Hematopoietic multipotent progenitor cell treated with erythropoietin and hydrocortisone succinate and interleukin-3 and kit ligand, for 6 days (in vitro differentiated cells): ENCODE results near the gene ZRANB2.

Source experiments
- DNase-seq: peaks from one replicate; pipeline ENCODE4 v3.0.0-alpha.2; 2015

Gene ZRANB2

DNA sequence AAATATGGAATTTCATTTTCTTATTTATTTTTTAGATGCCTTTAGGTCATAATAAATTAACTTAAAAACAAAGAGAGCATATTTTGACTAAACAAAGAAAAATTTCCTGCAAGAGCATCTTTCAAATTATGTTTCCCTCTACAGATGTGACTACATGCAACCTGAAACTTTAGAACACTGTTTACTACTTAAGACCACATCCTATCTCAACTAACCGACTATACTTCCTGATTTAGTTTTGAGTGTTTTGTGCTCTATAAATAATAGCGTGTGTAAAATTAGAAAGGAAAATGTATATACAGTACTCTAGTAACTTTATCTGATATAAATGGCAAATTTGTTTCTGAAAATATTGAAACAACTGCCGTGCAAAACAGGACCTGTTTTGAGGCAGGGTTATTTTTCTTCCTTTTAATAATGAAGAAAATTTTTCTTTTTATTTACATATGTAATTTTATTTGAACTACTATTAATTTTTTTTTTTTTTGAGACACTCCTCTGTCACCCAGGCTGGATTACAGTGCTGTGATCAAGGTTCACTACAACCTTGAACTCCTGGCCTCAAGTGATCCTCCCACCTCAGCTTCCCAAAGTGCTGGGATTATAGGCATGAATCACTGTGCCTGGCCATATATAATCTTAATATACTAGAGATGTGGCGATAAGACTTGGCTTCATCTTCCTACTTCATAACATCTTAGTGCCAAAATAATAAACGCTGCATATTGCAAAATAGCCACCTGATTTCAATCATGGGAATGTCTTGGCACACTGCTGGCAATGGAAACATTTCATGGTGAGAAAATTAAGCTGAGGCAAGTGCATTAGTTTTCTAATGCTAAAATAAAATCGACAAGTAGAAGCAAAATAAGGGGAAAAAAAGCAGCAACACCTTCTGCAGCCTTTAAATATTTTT, 12.3 kb downstream of the ZRANB2 start:
- no peak for DNase-seq

DNA sequence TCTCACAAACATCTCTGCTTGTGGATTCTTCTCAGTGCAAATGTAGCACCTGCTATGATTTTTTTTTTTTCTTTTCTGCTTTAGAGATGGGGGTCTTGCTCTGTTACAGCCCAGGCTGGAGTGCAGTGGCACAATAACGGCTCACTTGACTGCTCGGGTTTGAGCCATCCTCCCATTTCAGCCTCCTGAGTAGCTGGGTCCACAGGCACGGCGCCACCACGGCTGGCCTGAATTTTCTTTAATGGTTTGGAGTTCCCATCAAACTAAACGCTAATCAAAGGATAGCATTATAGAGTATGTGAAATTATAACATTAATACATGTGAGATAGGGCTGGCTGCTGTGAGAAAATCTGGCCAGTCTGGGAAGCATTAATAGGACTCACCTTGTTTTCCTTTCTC, 26.0 kb downstream of the ZRANB2 start:
- DNase-seq, result no peak

DNA sequence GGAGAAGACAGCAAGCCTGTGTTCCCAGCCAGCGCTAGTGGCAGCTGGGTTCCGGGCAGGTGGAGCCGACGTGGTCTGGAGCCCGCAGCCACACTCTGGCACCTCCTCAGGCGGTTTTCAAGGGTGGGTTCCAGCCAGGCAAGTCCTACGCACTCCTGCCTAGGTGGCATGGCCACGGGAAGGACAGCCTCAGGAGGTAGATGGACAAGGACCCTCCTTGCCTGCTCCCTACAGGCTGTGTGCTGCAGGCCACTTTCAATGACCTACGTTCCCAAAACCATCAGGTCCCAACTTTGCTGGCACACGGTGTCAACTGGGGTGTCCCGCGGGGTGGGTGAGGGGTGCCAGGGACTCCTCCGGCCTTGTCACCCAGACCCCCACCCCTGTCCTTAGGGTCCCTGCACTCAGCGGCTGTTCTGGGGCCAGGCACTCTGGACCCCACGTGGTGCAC, 26.5 kb downstream of the ZRANB2 start:
- DNase-seq, result no peak

DNA sequence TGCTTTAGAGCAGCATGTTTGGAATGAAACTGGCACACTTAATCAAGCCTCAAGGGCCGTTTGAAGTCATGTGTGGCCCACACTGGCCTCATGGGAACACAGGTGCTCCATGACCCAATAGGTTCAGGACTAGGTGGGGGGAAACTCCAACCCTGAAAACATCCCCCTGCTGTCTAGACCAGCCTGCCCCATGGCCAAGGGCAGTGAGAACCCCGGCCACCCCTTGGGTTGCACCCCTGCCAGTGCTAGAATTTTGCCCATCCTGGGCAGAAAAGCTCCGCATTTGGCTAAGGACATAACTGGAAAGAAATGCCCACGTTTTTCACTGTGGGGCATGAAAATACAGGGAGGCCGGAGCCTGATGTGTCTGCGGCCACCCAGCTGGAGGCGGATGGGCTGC, 27.1 kb downstream of the ZRANB2 start:
- no peak for DNase-seq

DNA sequence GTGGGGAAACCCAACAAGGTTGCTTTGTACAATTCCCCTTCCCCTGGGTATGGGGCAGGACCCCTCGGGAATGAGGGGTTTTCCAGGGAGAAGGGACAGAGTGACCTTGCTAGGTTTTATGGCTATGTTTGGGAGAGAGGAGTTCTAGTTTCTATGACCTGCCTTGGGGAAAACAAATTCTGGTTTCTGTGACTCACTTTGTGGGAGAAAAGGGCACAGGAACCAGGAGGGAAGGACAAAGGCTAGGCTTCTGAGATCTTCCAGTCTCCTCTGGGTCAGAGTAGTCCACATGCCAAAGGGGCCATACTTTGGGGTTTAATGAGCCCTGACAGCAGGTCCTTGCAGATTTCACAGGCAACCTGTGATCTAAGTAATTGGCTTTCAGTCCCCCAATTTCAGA, 27.7 kb downstream of the ZRANB2 start:
- no peak for DNase-seq

DNA sequence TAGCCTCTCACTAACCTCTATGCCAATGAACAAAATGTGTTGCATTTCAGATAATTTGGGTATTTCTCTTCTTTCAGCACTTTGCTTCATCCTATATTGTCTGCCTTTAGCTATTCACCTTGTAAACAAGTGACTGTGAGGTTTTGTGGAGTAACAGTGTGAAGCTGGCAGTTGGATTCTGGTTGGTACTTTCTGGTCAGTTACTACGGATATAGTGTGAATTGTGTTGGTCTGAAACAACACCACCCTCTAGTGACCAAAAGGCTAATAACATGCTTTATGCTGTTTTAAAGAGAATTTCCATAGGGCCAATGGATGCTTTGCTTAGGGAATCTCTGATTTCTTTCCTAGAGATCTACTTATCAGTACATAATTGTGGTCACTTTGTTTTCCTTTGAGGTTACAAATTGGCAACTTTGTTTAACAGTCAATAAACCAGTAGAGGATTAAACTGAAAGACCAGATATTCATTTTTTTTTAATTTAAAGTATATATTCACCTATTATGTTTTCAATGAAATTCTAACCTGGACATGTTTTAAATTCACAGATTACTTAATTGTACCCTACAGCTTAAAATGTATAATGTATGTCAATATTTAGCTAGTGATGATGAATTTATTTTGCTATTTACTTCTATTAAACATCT, 30.8 kb downstream of the ZRANB2 start:
- peak; percentile 88 for DNase-seq

DNA sequence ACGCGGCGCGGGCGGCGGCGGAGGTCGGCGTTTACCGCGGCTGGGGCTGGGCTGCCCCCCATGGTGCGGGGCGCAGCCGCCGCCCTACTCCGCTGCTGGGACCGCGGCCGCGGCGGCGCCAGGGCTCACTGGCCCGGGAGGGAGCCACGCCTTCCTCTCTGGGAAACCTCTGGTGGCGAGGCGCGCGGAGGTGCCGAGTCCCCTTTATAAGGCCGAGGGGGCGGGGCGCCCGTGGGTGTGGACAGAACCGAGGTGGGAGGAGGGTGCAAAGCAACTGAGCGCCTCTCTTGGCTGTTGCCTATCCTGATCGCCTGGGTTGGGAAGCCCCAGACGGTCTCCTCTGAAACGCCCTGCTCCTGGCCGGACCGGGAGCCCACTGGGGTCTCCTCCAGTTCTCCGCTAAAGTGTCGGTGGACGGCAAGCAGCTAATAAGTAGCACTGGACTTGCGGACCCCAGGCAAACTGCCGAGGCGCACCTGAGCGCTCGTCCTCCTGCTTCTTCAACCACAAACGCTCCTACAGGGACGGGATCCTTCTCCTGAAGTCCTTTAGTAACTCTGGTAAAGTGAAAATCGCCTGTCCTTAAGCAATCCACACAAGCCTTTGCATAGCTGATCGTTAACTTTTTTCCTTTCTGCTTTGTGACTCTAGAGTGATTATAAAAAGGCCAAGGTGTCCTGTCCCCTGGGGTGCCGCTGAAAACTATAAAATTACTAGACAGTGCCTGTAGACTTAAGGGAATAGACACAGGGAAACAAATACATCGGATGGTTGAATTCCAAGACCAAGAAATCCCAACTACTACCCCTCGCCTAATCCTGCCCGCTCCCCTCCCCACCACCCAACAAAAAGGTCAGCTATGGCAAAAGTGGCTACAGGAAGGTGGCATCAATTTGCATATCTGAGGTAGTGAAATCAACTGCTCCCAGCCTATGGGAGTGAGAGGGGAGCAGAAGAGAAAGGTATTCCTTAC, 32.9 kb downstream of the ZRANB2 start, which contains the start of gene PTGER3:
Gene PTGER3 (minus strand): TSS at position 182 of the 973 bp plus-strand sequence. CDS start 239 bp downstream, outside the sequence.
- DNase-seq, result peak; percentile 93

DNA sequence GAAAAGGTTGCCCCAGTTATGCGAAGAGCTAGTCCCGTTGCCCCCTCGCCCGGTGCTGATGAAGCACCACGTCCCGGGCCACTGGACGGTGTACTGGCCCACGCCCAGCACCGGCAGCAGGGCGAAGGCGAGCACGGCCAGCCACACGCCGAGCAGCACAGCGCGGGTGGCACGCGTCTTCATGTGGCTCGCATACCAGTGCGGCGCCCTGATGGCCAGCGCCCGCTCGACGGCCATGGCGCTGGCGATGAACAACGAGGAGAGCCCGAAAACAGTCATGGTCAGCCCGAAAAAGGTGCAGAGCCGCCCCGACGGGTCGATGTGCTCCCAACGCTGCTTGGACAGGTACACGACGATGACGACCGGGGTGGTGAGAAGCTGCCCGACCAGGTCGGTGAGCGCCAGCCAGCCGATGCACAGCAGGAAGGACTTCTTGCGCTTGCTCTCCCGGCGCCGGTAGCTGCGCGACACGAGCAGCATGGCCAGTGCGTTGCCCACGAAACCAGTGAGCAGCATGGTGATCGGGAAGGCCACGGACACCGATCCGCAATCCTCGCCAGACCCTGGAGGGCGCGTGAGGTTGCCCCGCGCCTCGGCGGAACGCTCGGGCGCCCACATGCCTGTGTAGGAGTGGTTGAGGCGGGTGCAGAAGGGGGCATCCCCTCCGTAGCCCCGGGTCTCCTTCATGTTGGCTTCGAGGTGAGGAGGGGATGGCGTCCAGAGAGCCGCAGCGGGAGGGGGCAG, 33.8 kb downstream of the ZRANB2 start:
- DNase-seq, result peak; percentile 50

DNA sequence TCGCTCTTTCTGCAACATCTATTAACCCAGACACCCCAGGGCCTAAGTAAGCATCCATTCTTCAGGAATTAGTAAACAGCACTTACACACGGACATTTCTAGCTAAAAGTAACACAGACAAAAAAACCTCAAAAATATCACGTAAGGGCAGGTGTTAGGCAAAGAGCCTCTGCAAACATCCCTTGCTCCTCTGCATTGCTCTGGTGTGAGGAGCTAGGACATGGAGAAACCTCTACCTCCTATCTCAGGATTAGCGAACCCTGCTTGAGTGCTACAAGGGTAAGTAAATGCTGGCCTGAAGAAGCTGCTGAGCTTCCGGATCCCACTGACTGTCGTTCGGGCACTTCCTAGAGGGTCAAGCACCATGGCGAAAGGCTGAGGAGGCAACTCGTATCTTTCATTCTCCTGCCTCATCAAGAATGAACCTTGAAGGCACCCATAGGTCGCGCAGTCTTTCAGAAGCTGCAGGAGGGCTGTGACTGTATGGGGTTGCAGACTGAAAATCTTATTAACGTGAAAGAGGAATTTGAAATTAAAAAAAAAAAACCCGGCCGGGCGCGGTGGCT, 35.3 kb downstream of the ZRANB2 start:
- DNase-seq, result no peak

DNA sequence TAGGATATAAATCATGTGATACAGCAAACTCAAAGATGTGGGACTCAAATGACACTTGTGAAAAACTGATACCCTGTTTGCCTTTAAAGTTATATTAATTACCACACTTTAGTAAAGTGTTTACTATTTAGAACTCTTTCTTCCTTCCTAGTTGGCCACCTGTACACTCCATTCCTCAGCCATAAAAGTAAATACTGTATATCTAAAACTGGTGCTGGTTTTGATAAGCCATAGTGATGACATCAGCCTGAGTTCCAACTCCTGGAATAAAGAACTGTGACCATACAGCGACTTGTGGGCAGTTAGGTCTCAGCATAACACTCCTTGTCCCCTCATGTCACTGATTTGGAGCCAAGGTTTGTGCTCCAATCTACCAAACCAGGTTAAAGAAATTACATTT, 36.0 kb downstream of the ZRANB2 start:
- DNase-seq, result no peak

DNA sequence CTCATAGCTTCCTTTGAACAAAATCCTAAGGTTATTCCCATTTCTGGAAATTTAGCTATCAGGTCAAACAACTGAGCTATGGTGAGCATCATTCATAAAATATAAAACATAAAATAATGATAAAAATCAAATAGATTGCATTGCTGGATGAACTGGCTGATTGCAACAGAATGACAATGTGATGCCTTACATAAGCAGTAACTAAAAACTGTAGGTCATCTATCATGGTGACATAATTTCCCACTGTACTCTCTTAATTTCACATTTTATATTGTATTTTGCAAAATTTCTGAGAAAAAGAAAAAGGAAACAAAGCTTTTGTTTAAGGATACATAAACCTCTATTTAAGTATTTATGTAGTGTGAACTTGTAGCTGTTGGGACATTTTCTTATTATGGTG, 37.8 kb downstream of the ZRANB2 start:
- DNase-seq, result peak; percentile 42

DNA sequence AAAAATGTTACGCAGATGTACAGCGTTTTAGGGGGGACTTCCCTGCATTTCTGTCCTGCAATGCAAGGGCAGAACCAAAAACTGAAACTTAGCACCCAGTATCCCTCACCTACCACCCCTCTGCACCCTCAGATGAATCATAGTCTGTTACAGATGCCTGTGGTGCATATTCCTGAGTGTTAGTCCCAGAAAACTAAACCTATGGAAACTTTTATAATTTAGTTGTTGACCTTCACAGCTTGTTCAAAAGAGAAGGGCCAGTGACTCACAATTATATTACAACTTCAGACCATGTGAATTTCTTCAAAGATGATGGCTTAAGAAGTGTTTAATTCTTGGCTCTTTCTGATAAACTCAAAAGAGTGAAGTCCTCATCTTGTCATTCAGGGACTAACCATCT, 39.0 kb downstream of the ZRANB2 start:
- no peak for DNase-seq

DNA sequence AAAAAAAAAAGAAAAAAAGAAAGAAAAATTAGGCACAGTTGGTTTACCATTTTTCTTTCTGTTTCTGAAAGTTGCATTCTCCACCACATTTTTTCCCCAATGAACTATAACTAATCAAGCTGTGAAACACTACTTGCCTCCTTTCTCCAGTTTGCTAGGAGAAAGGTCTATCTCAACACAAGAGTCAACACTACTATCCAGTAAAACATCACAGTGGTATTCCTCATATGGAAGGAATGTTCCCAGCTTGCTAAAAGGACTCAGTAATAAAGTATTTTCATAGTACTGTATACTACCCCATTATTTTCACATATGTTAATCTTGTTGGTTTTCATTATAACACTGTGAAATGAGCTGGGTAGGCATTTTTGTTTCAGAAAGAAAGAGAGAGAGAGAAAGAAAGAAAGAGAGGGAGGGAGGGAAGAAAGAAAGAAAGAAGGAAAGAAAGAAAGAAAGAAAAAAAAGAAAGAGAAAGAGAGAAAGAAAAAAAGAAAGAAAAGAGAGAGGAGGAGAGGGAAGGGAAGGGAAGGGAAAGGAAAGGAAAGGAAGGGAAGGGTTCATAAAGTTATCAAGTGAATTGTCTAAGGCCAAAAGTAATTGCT, 41.1 kb downstream of the ZRANB2 start:
- DNase-seq, result no peak

DNA sequence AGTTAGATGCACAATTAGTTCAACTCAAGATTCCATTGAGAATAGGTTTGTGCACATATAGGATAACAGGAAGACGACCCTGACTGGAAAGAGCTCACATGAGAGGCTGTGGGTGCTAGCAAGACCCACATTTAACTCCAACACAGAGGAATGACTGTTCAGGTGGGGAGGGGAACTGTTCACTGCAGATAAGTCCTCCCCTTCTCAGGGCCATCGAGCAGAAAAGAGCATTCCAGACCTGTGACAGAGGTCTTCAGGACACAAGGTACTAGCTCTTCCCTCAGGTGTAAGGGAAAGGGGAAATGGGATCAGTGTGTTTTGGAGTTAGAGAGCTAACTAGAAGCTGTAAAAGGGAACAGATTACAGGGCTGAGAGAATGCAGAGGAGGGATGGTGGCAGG, 41.9 kb downstream of the ZRANB2 start:
- no peak for DNase-seq

DNA sequence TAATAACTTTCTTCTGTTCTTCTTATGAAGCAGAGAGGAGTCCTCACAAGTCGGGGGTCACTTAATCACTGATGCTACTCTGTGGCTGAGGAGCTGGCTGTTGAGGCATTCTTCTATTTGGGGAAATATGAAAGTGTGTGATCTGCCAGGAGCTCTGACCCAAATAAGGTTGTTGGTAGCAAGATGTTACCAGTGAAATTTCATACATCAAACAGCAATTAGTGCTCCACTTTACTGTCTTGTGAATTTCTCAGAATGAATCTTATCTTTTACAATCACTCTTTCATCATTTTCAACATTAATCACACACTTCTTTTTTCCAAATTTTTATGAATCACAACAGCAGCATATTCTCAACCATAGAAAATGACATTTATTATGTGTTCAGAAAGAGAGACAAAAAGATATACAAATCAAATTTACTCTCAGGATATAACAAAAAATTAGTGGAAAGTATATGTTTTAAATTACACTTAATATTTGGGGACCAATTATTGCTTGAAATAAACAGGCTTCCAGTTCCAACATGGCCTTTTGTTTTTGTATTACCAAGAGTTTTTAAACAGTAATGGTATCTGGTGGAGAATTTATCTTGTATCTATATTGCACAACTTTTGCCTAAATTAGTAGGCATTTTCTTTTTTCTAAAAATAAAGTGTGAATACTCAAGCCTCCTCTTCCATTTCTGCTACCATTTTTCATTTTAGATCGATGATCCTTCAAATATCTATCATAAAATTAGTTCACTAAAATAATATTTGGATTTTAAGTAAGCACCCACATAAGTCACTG, 42.8 kb downstream of the ZRANB2 start:
- no peak for DNase-seq

DNA sequence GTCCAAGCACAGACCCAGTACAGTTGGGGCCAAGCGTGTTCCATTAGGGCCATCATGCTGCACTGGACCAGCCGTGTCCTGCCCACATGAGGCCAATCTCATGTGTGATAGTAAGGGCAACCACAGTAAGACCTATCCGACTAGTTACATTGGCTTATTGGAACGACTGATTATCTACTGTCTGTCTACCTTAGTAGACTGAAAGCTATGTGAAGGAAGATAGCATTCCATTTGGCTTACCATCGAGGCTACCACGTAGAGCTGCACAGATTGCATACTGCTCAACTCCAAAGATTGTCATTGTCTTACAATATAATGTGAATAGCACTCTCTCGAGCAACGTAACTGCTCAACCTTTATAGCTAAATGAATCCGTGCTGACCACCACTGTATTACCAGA, 43.8 kb downstream of the ZRANB2 start:
- DNase-seq, result no peak

DNA sequence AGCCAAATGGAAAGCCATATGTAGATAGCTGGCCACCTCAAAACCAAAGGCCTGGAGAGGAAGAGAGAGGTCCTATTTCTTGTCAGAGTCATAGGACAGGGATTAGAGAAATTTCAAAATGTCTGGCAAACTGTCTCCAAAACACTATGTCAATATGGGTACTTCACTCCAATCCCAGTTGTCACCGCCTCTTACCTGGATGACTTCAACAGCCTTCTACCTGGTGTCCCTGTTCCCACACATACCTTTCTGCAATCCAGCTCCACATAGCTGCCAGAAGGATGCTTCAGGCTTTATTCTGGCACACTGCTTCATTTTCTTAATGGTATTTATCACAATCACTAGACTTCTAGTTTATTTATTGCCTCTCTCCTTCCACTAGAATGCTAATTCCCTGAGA, 47.7 kb downstream of the ZRANB2 start:
- DNase-seq, result no peak

DNA sequence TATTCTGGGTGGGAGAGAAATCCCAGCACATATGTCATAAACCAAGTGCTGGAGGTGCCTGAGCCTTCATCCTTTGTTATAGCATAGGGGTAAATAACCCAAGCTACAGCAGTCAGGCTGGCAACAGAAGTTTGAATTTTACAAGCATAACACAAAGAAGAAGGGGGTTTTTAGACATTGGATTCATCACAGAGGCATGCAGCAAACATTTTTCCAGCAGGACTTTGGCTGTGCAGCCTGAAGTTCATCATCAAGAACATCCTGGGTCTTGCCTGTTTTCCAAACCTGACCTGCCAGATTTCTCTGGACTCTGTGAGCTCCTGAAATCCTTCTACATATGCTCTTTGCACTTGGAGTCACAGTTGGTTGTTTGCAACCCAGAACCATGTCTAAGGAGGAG, 49.4 kb downstream of the ZRANB2 start:
- no peak for DNase-seq

DNA sequence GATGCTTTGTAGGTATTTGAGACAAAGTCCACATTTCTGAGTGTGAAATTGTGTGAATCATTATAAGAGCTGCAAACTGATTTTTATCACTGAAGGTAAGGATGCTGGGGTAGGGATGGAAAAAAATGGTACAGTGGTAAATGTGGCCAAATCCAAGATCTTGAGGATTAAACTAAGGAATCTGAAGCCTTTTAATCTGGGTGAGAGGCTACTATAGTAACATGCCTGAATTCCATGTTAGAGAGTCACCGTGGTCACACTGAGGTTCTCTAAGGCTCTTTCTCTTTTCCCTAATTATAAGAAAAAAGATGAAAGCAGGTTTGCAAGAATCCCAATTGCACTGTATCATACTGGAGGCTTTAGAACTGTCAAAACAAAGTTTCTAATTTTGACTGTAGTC, 50.8 kb downstream of the ZRANB2 start:
- DNase-seq, result no peak

DNA sequence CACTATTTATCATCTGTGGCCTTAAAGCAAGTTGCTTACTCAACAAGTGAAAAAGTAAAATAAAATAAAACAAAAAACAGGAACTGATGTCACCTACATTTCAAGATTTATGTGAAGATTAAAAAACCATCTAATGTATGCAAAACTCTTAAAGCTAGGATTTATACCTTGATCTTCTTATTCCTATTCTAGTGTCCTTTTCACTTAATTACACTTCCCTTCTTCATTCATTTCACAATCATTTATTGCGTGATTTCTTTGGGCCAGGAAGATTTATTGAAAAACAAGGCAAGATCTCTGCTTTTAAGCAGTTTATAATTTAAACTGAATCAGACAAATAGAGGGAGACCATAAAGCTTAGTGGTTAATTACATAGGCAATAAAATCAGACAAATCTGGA, 51.9 kb downstream of the ZRANB2 start:
- no peak for DNase-seq

DNA sequence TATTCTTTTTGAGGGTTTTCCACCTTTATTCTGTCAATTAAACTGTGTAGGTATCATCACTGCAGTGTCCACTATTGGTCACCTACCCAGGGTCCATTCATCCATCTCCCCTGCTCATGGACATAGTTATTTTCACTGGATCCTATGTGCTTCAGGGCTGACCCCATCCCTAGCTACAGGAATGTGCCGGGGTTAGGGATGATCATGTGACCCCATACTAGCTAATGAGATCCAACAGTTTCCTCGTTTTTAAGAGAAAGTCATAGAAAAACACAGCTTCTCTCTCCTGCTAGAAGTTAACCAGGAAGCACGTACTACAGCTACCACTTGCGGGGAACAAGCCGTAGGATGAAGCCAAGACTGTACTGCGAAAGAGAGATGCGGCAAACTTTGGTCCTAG, 52.8 kb downstream of the ZRANB2 start:
- DNase-seq, result no peak
